Kidney (tissue), 14 donors: ENCODE data around the gene IFI30. TPM values are rescaled to one million over a fixed set of nuclear protein-coding genes. Genes with fewer than 3 reads are reported as not detected.

ENCODE experiments used
- DNase-seq, 5 donors: peaks; one replicate each; pipeline ENCODE4 v3.0.0-alpha.2; 2013 to 2020
- FAIRE-seq: peaks from 2 replicates; lab custom pipeline; 2012; peaks lifted over from hg19 to GRCh38; lab: Jason Lieb, UNC
- H3K27ac ChIP-seq, 2 donors: one replicate each; pipeline ENCODE4 v1.7.0; 2013; ENCODE audit warnings: low read depth in 2 of 2, low read length in 2 of 2, inconsistent platforms in 1 of 2
- H3K27me3 ChIP-seq: one replicate; pipeline ENCODE4 v1.7.1; 2013; ENCODE audit warnings: low read length, inconsistent platforms; ENCODE audit not compliant: control insufficient read depth, insufficient read depth
- H3K36me3 ChIP-seq, 3 donors: one replicate each; pipeline versions ENCODE4 v1.7.0 to v1.7.1; 2013; ENCODE audit warnings: low read length in 3 of 3, control low read depth in 1 of 3, inconsistent platforms in 1 of 3; ENCODE audit not compliant: insufficient read depth in 3 of 3, control insufficient read depth in 2 of 3
- H3K4me1 ChIP-seq, 3 donors: one replicate each; pipeline versions ENCODE4 v1.7.0 to v1.7.1; 2013; ENCODE audit warnings: low read length in 3 of 3, inconsistent platforms in 1 of 3, low read depth in 1 of 3; ENCODE audit not compliant: control insufficient read depth in 2 of 3, insufficient read depth in 2 of 3
- H3K4me3 ChIP-seq, 3 donors: one replicate each; pipeline versions ENCODE4 v1.7.0 to v1.8.1; 2013; ENCODE audit warnings: low read length in 3 of 3, control low read depth in 1 of 3, inconsistent platforms in 1 of 3
- H3K9ac ChIP-seq, 3 donors: one replicate each; pipeline versions ENCODE4 v1.7.0 to v1.7.1; 2013; ENCODE audit warnings: low read length in 3 of 3, control low read depth in 1 of 3, inconsistent platforms in 1 of 3
- H3K9me3 ChIP-seq, 3 donors: one replicate each; pipeline versions ENCODE4 v1.7.0 to v1.7.1; 2013; ENCODE audit warnings: low read length in 3 of 3, control low read depth in 1 of 3, inconsistent platforms in 1 of 3; ENCODE audit not compliant: control insufficient read depth in 2 of 3, insufficient read depth in 1 of 3
- intact Hi-C: fragments of 100-400 bp; cut with DNase I; formaldehyde crosslinking; loops from one replicate; pipeline ENCODE4 v1.11.1; 2022
- polyA plus RNA-seq: library from polyadenylated mRNA; stranded (reverse); fragments of 350-450 nt; fragmentation: Illumina TruSeq; extraction: RNeasy Lipid Tissue Mini Kit (QIAGEN cat#74804); gene quantifications from one replicate; pipeline ENCODE4 v1.2.3, GENCODE V29; 2014; ENCODE audit warnings: low read depth, low replicate concordance; ENCODE audit not compliant: insufficient read depth
- total RNA-seq: library from RNA; stranded (reverse); fragmentation: NEBNext Ultra II Directional; extraction: Animal tissue kit (Norgen Biotek cat#: 25700); gene quantifications from one replicate; pipeline ENCODE4 v1.2.1, GENCODE V29; 2021
- TF ChIP-seq, protein P1 (sequence below): IDR thresholded peaks from 3 replicates; pipeline ENCODE4 v1.5.1; 2012; ENCODE audit warnings: mild to moderate bottlenecking, moderate library complexity, borderline replicate concordance; ENCODE audit not compliant: insufficient read depth; ENCODE audit errors: extremely low read depth
- donor health status: control.
- donor health status: control.
- donor health status: control.
- donor health status: control.
- donor health status: control.
- donor health status: DM: yes; HTN: yes; CAD: no.
- donor health status: Normal renal cell carcinoma (clear cell type).

Gene IFI30
- total and polyA plus RNA-seq, 2 donors from 2014 or later: 109 to 173 TPM

DNA sequence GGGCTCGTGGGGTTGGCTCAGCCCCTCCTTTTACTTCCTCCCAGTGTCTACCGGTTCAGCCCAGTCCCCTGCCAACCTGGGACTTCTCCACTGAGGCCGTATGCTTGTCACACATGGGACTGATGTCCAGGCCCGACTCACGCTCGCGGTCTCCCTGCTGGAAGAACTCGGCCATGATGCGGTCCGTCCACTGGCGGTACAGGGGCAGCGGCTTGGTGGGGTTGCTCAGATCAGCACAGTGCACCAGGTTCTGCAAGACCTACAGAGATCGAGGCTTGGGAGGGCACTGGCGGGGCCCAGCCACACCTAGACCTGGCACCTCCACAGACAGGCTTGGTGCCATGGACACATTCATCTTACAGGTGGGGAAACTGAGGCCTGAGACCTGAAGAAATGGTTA, 38.1 kb downstream of the IFI30 start:
- intact Hi-C loops: no loop called here
- Histone ChIP-seq H3K27me3 (no peaks in the 10 kb centered on the region), H3K4me1 (no peaks in the 10 kb centered on the region), H3K27ac (no peak overlapping the region), H3K9me3 (no peaks in the 10 kb centered on the region), H3K4me3 (no peak overlapping the region), H3K9ac (no peak overlapping the region), H3K36me3 (no peaks in the 10 kb centered on the region)
- TF ChIP-seq, protein P1, sequence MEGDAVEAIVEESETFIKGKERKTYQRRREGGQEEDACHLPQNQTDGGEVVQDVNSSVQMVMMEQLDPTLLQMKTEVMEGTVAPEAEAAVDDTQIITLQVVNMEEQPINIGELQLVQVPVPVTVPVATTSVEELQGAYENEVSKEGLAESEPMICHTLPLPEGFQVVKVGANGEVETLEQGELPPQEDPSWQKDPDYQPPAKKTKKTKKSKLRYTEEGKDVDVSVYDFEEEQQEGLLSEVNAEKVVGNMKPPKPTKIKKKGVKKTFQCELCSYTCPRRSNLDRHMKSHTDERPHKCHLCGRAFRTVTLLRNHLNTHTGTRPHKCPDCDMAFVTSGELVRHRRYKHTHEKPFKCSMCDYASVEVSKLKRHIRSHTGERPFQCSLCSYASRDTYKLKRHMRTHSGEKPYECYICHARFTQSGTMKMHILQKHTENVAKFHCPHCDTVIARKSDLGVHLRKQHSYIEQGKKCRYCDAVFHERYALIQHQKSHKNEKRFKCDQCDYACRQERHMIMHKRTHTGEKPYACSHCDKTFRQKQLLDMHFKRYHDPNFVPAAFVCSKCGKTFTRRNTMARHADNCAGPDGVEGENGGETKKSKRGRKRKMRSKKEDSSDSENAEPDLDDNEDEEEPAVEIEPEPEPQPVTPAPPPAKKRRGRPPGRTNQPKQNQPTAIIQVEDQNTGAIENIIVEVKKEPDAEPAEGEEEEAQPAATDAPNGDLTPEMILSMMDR: no peak
- DNase-seq (no peak), FAIRE-seq (no peak)

DNA sequence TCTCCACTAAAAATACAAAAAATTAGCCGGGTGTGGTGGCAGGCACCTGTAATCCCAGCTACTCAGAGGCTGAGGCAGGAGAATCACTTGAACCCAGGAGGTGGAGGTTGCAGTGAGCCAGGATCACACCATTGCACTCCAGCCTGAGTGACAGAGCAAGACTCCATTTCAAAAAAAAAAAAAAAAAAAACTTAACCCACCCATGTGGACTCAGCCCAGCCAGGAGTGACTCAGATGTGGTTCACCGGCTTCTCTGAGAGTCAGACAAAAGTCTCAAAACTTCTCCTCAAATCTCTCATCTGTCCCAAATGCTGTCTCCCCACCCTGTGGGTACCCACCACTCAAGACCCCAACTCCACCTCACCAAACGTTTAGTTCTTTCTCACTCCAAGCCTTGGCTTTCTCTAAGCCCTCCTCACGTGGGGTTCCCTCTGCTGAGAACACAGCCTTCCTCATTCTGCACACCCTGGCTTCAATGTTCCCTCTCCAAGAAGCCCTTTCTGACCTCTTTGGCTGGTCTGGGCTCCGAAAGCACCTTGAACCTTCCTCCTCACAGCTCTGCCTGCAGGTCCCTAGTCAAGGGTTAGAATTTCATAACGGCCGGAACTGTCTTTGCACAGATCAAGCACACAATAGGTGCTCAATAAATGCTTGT, 41.3 kb downstream of the IFI30 start:
- Histone ChIP-seq H3K4me3 (no peak overlapping the region), H3K9me3 (no peaks in the 10 kb centered on the region), H3K27ac (no peak overlapping the region), H3K27me3 (no peaks in the 10 kb centered on the region), H3K9ac (no peak overlapping the region), H3K4me1 (no peaks in the 10 kb centered on the region), H3K36me3 (no peaks in the 10 kb centered on the region)
- DNase-seq: no peak
- TF ChIP-seq, protein P1: no peak
- intact Hi-C loops: no loop called here
- FAIRE-seq: no peak

DNA sequence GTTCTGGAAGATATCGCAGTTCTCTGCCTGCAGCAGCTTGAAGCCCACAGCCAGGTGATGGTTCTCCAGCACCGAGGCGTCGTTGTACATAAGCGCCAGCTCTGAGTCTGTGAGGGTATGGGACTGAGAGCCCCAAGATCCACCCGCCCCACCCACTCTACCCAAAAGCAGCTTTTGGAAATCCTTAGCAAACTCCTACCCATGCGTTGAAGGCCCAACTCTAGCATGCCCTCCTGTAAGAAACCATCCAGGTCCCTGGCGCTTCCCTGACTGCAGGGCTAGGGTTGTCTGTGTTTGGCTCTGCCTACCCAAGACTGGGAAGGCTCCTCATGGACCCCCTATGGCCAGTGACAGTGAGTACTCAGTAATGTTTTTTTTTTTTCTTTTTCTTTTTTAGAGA, 43.2 kb downstream of the IFI30 start:
- Histone ChIP-seq H3K4me3 (no peak overlapping the region), H3K36me3 (no peaks in the 10 kb centered on the region), H3K4me1 (peaks cover 0 to 2% (median 0%) of the 10 kb centered on the region in 3 donors), H3K9ac (no peak overlapping the region), H3K27ac (no peak overlapping the region), H3K9me3 (no peaks in the 10 kb centered on the region), H3K27me3 (no peaks in the 10 kb centered on the region)
- intact Hi-C loops: no loop called here
- DNase-seq: no peak
- TF ChIP-seq, protein P1: no peak
- FAIRE-seq: no peak

GRCh38 chr19:18218159-18218558, 44.5 kb downstream of the IFI30 start:
- no peak overlapping the region for H3K27ac ChIP-seq
- TF ChIP-seq, protein P1: no peak
- H3K9me3 ChIP-seq: no peaks in the 10 kb centered on the region
- no peaks in the 10 kb centered on the region for H3K27me3 ChIP-seq
- DNase-seq: no peak
- FAIRE-seq: no peak
- H3K36me3 ChIP-seq: no peaks in the 10 kb centered on the region
- intact Hi-C loops: no loop called here
- no peak overlapping the region for H3K4me3 ChIP-seq
- H3K4me1 ChIP-seq: peaks cover 0 to 2% (median 0%) of the 10 kb centered on the region in 3 donors
- H3K9ac ChIP-seq: no peak overlapping the region
